Measurements from ENCODE around the gene PPP1R7. TPM values are rescaled to one million over a fixed set of nuclear protein-coding genes. Genes with fewer than 3 reads are reported as not detected.

PPP1R7 gene
- total RNA-seq, 1 experiment from 2014 or later: 45.4 TPM

DNA sequence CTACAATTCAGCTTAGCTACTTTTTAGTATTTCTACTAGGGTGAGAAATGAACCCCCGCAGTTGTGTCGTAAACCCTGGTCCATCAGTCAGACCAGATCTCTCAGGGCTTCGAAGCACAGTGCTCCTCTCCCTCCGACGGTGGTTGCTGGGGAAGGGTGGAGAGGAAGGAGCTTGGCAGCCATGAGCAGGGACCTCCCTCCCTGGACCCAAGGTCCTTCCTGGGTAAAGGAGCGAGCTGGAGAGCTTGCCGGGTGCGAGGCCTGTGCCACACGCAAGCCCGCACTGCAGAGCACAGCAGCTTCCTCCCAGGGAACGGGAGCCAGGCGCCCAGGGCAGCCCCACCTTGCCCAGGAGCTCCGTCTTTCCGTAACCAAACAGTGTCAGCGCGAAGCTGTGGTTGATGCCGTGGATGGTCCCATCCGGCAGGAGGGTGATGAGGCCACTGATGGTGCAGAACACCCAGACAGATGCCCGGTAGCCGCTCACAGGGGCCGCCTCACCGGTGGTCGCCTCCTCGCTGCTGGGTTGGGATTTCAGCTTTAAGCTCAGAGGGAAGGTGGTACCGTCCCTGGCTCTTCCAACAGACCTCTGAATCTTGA is 13.5 kb upstream of the PPP1R7 start:
- Histone ChIP-seq H2AFZ (ENCODE audit: low read depth, low read length, poor library complexity, severe bottlenecking) (no peak overlapping the region), H3K27ac (ENCODE audit: low read depth, low read length) (no peak overlapping the region), H3K9me3 (ENCODE audit: control insufficient read depth in 1 of 2, insufficient read depth in 1 of 2, low read depth in 1 of 2, low read length in 2 of 2) (no peaks in the 10 kb centered on the region), H3K4me2 (ENCODE audit: low read length) (no peak overlapping the region), H3K9ac (ENCODE audit: low read length) (no peak overlapping the region), H3K9me2 (ENCODE audit: insufficient read depth) (no peaks in the 10 kb centered on the region), H3K36me3 (ENCODE audit: control insufficient read depth in 1 of 2, insufficient read depth in 2 of 2, low read length in 2 of 2) (peaks cover 3 to 6% of the 10 kb centered on the region in 2 experiments; a peak in 2 of 4 replicates), H3K79me2 (ENCODE audit: insufficient read depth, low read length) (no peaks in the 10 kb centered on the region), H3K27me3 (ENCODE audit: insufficient read depth, low read length) (no peaks in the 10 kb centered on the region), H3K4me3 (replicated peaks in 1 of 2; ENCODE audit: low read depth in 1 of 2, low read length in 2 of 2) (no peak overlapping the region), H4K20me1 (ENCODE audit: insufficient read depth) (no peaks in the 10 kb centered on the region), H3K4me1 (ENCODE audit: control insufficient read depth in 1 of 2, insufficient read depth in 2 of 2, low read length in 2 of 2) (no peaks in the 10 kb centered on the region)
- RAD21 ChIA-PET (ENCODE audit: low non-redundant PET in 1 of 2, low total read pairs in 2 of 2, uncharacterized antibody in 2 of 2, unreplicated experiment in 2 of 2): no interaction called here
- BruUV-seq (replicated peaks): no TSS peak
- intact Hi-C loops (cut with micrococcal nuclease): no loop called here
- no peak for DNase-seq (ENCODE audit: low read depth, low spot score)
- POLR2A ChIA-PET: interaction anchor here (1.3 kb wide), 1 partner anchor 12 kb away, joined by 3 read pairs; the partner anchor contains the start of gene PASK
- ATAC-seq: no peak
- CTCF ChIA-PET: no interaction called here
- no peak for TF ChIP-seq ATF3 (IDR thresholded peaks at IDR 0.05)
- no peak for TF ChIP-seq REST (IDR thresholded peaks at IDR 0.05; ENCODE audit: low read depth)
- no peak for TF ChIP-seq RAD21 (IDR thresholded peaks at IDR 0.05; ENCODE audit: low read depth)
- no peak for TF ChIP-seq TCF7L2 (IDR thresholded peaks at IDR 0.05; ENCODE audit: borderline replicate concordance, extremely low read depth, insufficient read depth, insufficient read length)
- no peak for TF ChIP-seq EGR1 (IDR thresholded peaks at IDR 0.05; ENCODE audit: low read depth)
- TF ChIP-seq POLR2A (IDR thresholded peaks at IDR 0.05; ENCODE audit: borderline replicate concordance, extremely low read depth, insufficient read depth, insufficient read length): no peak
- no peak for TF ChIP-seq CTCF (IDR thresholded peaks at IDR 0.05 in 2 of 3, conservative IDR thresholded peaks at IDR 0.05 in 1 of 3; ENCODE audit: borderline replicate concordance in 1 of 3, insufficient read depth in 1 of 3, low read depth in 2 of 3, low read length in 2 of 3)
- TF ChIP-seq YY1 (IDR thresholded peaks at IDR 0.05; ENCODE audit: extremely low read depth, insufficient replicate concordance, low read depth, low read length): no peak
- no peak for TF ChIP-seq MAX (IDR thresholded peaks at IDR 0.05)
- TF ChIP-seq ZBTB33 (IDR thresholded peaks at IDR 0.05; ENCODE audit: extremely low read depth, insufficient replicate concordance, low read length): no peak

All from HCT116 (cell line).